Measurements from ENCODE around the gene PPP1R12A.

PPP1R12A gene

DNA sequence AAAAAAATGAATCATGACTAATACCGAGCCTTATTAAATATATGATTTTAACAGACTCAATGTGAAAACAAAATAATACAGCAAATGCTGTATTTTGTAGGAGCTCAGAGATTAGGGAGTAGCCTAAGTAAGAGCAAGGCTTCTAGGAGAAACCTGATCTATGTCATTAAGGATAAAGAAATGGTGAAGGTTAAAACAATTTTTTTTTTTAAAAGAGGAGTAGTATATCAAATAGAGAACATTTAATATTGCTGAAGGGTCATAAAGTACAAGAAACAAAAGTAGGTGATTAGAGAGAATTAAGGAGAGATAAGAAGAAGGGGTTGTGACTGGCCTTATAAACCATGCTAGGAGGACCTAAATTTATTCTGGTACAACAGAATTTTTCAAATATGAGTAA is 39.1 kb downstream of the PPP1R12A start:
- TF ChIP-seq, protein P1, sequence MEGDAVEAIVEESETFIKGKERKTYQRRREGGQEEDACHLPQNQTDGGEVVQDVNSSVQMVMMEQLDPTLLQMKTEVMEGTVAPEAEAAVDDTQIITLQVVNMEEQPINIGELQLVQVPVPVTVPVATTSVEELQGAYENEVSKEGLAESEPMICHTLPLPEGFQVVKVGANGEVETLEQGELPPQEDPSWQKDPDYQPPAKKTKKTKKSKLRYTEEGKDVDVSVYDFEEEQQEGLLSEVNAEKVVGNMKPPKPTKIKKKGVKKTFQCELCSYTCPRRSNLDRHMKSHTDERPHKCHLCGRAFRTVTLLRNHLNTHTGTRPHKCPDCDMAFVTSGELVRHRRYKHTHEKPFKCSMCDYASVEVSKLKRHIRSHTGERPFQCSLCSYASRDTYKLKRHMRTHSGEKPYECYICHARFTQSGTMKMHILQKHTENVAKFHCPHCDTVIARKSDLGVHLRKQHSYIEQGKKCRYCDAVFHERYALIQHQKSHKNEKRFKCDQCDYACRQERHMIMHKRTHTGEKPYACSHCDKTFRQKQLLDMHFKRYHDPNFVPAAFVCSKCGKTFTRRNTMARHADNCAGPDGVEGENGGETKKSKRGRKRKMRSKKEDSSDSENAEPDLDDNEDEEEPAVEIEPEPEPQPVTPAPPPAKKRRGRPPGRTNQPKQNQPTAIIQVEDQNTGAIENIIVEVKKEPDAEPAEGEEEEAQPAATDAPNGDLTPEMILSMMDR (IDR thresholded peaks at IDR 0.05), result no peak
- DNase-seq, result no peak
- Mint-ChIP-seq H3K27me3 (ENCODE audit: low read depth, poor library complexity) (no peaks in the 10 kb centered on the region), H3K4me3 (no peak overlapping the region), H3K36me3 (ENCODE audit: low read depth) (peaks cover 29% of the 10 kb centered on the region), H3K4me1 (peaks cover 19% of the 10 kb centered on the region), H3K9me3 (no peaks in the 10 kb centered on the region), H3K27ac (no peak overlapping the region)

DNA sequence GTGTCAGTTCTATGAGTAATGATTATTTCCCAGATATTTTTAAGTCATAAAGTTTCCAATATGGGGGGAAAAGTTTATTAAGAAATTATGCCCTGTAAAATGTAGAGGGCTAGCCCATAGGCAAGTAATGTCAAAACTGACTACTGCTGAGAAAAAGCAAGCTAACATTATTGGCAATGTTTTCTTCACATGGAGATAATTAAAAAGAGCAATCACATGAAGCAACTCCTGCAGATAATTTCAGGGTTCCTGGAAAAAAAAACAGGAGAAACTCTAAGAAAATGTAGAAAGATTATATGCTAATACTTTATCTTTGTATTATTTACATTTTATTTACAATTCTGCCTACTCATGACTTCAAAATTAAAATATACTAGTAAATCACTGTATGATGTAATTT is 39.8 kb downstream of the PPP1R12A start:
- H3K4me1 Mint-ChIP-seq, result peaks cover 19% of the 10 kb centered on the region
- no peaks in the 10 kb centered on the region for H3K9me3 Mint-ChIP-seq
- no peak overlapping the region for H3K27ac Mint-ChIP-seq
- DNase-seq, result no peak
- no peak overlapping the region for H3K4me3 Mint-ChIP-seq
- TF ChIP-seq, protein P1 (IDR thresholded peaks at IDR 0.05), result no peak
- no peaks in the 10 kb centered on the region for H3K27me3 Mint-ChIP-seq (ENCODE audit: low read depth, poor library complexity)
- peaks cover 29% of the 10 kb centered on the region for H3K36me3 Mint-ChIP-seq (ENCODE audit: low read depth)

DNA sequence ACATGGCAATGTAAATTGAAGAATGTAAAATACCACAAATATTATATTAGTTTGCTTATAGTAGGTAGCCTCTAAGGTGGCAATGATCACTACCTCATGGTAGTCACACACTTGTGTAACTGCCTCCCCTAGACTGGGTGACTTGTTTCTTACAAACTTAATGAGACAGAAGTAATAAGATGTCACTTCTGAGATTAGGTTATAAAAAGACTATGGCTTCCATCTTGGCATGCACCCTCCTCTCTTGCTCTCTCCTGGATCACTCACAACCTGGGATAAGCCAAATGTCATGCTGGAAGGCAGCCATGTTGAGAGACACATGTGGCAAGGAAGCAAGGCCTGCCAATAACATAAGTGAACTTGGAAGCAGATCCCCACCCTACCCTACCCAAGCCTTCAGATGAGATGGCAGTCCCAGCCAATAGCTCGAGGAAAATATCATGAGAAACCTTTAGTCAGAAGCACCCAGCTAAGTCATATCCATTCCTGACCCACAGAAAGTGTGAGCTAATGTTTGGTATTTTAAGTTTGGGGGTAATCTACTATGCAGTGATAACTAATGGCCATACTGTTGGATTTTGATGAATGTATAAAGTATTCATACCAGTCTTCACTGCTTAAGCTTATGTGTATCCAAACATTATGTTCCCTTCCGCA is 43.3 kb downstream of the PPP1R12A start:
- no peak overlapping the region for H3K4me3 Mint-ChIP-seq

DNA sequence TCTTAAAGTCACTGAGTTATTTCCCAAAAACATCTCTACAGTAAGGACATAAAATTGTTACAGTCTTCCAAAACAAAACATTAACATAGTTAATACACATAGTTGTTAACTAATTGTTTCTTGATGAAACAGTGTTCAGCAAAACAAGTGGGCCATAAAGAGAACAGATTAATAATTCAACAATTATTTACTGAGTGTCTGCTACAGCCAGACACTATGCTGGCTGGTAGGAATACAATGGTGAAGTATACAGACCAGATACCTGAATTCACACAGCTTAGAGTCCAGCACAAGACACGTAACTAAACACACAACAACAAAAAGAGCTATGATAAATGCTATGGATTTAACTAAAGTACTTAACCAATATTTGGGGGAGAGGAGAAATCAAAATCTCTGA is 47.0 kb downstream of the PPP1R12A start:
- no peak for DNase-seq
- Mint-ChIP-seq H3K27me3 (ENCODE audit: low read depth, poor library complexity) (no peaks in the 10 kb centered on the region), H3K27ac (peak overlapping the region; percentile 43), H3K4me1 (no peaks in the 10 kb centered on the region), H3K36me3 (ENCODE audit: low read depth) (peaks cover 31% of the 10 kb centered on the region), H3K4me3 (no peak overlapping the region), H3K9me3 (no peaks in the 10 kb centered on the region)
- TF ChIP-seq, protein P1 (IDR thresholded peaks at IDR 0.05), result no peak

More for the DNA sequence above, 43.3 kb downstream of the PPP1R12A start:
- DNase-seq, result no peak
- Mint-ChIP-seq H3K27ac (no peak overlapping the region), H3K36me3 (ENCODE audit: low read depth) (peaks cover 29% of the 10 kb centered on the region), H3K27me3 (ENCODE audit: low read depth, poor library complexity) (no peaks in the 10 kb centered on the region), H3K9me3 (no peaks in the 10 kb centered on the region), H3K4me1 (peaks cover 13% of the 10 kb centered on the region)
- TF ChIP-seq, protein P1 (IDR thresholded peaks at IDR 0.05), result no peak

DNA sequence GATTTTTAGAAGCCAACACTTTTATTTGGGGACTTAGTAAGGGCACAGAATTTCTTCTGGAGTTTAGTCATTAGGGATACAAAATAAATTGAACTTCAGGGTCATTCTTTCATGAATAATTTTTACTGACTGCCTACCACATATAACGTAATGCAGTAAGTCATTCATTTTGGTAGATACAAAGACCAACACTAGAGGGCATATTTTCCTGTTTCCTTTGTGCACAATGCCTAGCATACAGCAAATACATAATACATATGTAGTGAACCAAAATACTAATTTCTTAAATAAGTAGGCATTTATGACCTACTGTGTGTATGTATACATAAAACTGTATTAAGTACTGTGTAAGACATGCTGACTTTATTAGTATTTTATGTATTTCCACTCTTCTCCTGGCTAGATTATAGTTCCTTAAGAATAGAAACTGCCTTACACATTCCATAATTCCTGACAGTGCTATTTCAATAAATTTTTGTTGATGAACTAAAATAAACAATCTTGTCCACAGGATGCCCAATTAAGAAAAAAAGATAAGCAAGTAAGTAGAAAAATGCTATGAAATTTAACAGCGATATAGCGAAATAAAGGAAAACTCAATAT is 47.9 kb downstream of the PPP1R12A start:
- Mint-ChIP-seq H3K36me3 (ENCODE audit: low read depth) (peaks cover 34% of the 10 kb centered on the region), H3K4me3 (no peak overlapping the region), H3K27ac (no peak overlapping the region), H3K4me1 (peaks cover 6% of the 10 kb centered on the region), H3K27me3 (ENCODE audit: low read depth, poor library complexity) (no peaks in the 10 kb centered on the region), H3K9me3 (no peaks in the 10 kb centered on the region)
- TF ChIP-seq, protein P1 (IDR thresholded peaks at IDR 0.05), result peak; percentile 43
- DNase-seq, result no peak

Measured in nephron progenitor cell (in vitro differentiated cells).